ENCODE results near the gene STING1. TPM values are rescaled to one million over a fixed set of nuclear protein-coding genes. Genes with fewer than 3 reads are reported as not detected.

The STING1 gene
- total and polyA plus RNA-seq, 2 donors (not counting 3 experiments of a cell fraction or from before 2014, with no cell fraction given), result 108 to 143 TPM

- H3K9me3 ChIP-seq (replicated peaks; ENCODE audit: control insufficient read depth, insufficient read depth, low read length), result no peaks in the 10 kb centered on the region
- no peak overlapping the region for H3K27ac ChIP-seq (ENCODE audit: insufficient read depth, low read depth, low read length)
- ChIA-PET POLR2A (interaction anchor here (1.7 kb wide), 1 partner anchor 9 kb away, joined by 4 read pairs; no protein-coding TSS in a partner anchor), CTCF (interaction anchor here (0.6 to 3.3 kb wide), 3 partner anchors 13 to 78 kb away, joined by 3 to 16 read pairs (median 3); no protein-coding TSS in a partner anchor)
- no TSS peak for BruUV-seq (replicated peaks)
- intact Hi-C loops (cut with micrococcal nuclease), result no loop called here
- H3K79me2 ChIP-seq (ENCODE audit: control insufficient read depth, insufficient read depth, low read length), result no peaks in the 10 kb centered on the region
- dilution Hi-C loops (cut with MboI; ENCODE audit: extremely low pct_ligation_motif_present, low sequenced_read_pairs), result no loop called here
- no peak for DNase-seq (ENCODE audit: low read depth, low spot score)
- no peaks in the 10 kb centered on the region for H3K9me1 ChIP-seq (replicated peaks; ENCODE audit: control insufficient read depth, extremely low read depth, insufficient read depth, low read length)
- no peaks in the 10 kb centered on the region for H4K20me1 ChIP-seq (replicated peaks; ENCODE audit: control insufficient read depth, extremely low read depth, insufficient read depth, low read length)
- peaks cover 6 to 8% of the 10 kb centered on the region in 2 experiments for H3K36me3 ChIP-seq (ENCODE audit: control insufficient read depth in 2 of 2, extremely low read depth in 1 of 2, insufficient read depth in 2 of 2, low read length in 2 of 2)
- no peak overlapping the region for H3K4me2 ChIP-seq (ENCODE audit: insufficient read depth, low read length)
- TF ChIP-seq POLR2A (IDR thresholded peaks at IDR 0.05; ENCODE audit: low read depth, low read length) (no peak), FOS (IDR thresholded peaks at IDR 0.05; ENCODE audit: borderline replicate concordance, insufficient read depth, low read length) (no peak), GATA2 (IDR thresholded peaks at IDR 0.05; ENCODE audit: insufficient read depth, insufficient read length, low read depth, low read length) (no peak), JUN (IDR thresholded peaks at IDR 0.05; ENCODE audit: borderline replicate concordance, insufficient read depth, insufficient read length, low read depth) (no peak), MYC (IDR thresholded peaks at IDR 0.05; ENCODE audit: low read depth, low read length) (no peak), EZH2 (IDR thresholded peaks at IDR 0.05; ENCODE audit: borderline replicate concordance, low read depth, low read length, severe bottlenecking) (no peak), POLR2AphosphoS5 (IDR thresholded peaks at IDR 0.05; ENCODE audit: insufficient read depth, low read depth, low read length) (no peak)
- TF ChIP-seq, protein P1, sequence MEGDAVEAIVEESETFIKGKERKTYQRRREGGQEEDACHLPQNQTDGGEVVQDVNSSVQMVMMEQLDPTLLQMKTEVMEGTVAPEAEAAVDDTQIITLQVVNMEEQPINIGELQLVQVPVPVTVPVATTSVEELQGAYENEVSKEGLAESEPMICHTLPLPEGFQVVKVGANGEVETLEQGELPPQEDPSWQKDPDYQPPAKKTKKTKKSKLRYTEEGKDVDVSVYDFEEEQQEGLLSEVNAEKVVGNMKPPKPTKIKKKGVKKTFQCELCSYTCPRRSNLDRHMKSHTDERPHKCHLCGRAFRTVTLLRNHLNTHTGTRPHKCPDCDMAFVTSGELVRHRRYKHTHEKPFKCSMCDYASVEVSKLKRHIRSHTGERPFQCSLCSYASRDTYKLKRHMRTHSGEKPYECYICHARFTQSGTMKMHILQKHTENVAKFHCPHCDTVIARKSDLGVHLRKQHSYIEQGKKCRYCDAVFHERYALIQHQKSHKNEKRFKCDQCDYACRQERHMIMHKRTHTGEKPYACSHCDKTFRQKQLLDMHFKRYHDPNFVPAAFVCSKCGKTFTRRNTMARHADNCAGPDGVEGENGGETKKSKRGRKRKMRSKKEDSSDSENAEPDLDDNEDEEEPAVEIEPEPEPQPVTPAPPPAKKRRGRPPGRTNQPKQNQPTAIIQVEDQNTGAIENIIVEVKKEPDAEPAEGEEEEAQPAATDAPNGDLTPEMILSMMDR (IDR thresholded peaks at IDR 0.05; ENCODE audit: extremely low read depth in 1 of 2, insufficient read depth in 1 of 2, low read depth in 1 of 2, low read length in 2 of 2), result no peak
- TF ChIP-seq, protein P2, sequence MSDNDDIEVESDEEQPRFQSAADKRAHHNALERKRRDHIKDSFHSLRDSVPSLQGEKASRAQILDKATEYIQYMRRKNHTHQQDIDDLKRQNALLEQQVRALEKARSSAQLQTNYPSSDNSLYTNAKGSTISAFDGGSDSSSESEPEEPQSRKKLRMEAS (IDR thresholded peaks at IDR 0.05; ENCODE audit: insufficient read depth, insufficient read length), result no peak
- no peak overlapping the region for H3K9ac ChIP-seq (replicated peaks; ENCODE audit: extremely low read depth, insufficient read depth, low read length)
- no peak for FAIRE-seq
- no peak overlapping the region for H2AFZ ChIP-seq (ENCODE audit: low read depth, low read length)
- no peaks in the 10 kb centered on the region for H3K27me3 ChIP-seq (ENCODE audit: control insufficient read depth in 2 of 2, insufficient read depth in 2 of 2, low read length in 2 of 2)
- no peak overlapping the region for H3K4me3 ChIP-seq (replicated peaks in 1 of 3; ENCODE audit: insufficient read depth in 1 of 3, low read depth in 1 of 3, low read length in 3 of 3)
- peaks cover 10% of the 10 kb centered on the region for H3K4me1 ChIP-seq (ENCODE audit: control insufficient read depth, extremely low read depth, insufficient read depth, low read length)
Observed at GRCh38 chr5:139435676-139436075, 46.9 kb downstream of the STING1 start.

All from endothelial cell of umbilical vein (primary cell).